ENCODE measurements around the gene AFAP1. TPM values are rescaled to one million over a fixed set of nuclear protein-coding genes. Genes with fewer than 3 reads are reported as not detected.

Gene AFAP1
- total and polyA plus RNA-seq, 2 donors (not counting 1 experiment from before 2014, with no cell fraction given) = 0.03 to 0.44 TPM

DNA sequence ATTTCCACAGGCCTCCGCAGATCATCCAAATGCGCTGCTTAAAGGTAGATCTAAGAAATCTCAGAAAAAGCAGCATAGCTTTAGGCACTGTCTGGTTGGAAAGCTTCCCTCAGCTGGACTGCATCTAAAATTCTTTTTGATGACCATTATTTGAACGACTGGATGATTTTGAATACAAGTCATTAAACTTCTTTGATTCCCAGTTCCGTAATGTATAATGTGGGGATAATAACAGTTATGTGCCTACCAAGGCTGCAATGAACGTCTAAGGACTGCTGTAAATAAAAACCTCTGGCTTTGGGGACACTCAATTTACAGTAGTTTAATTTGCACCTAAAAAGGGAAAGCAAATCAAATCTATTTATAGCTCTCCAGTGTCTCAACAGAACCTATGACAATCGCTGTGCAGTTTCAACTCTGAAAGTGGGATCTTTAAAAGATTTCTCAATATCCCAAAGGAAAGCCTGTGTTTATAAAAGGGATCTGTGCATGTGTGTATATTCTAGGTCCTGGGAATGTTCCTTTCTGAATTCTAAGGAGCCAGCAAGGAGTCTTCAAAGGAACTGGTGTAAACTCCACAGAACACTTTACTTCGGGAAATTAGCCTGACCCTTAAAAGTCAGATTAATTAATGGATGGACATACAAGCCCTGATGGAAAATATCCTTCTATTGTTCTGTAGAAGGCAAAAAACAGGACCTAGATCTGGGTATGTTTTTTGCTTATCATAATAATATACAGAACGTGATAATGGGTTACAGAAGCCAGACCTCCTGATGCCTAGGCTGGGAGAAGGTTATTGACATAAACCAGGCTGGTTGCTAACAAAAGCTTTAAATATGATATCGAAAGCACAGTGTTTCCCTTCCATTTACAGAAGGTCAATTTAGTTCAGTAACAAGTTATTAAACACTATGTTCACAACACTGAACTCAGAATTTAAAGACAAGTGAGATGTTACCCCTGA is 53.4 kb downstream of the AFAP1 start:
- no peak overlapping the region for H3K27ac ChIP-seq (ENCODE audit: low read length in 2 of 2)
- H3K4me1 Mint-ChIP-seq = no peaks in the 10 kb centered on the region
- H3K9me3 Mint-ChIP-seq (ENCODE audit: insufficient read depth) = peaks cover 6% of the 10 kb centered on the region
- no peak overlapping the region for H3K27ac Mint-ChIP-seq
- H3K27me3 ChIP-seq (replicated peaks in 1 of 4; ENCODE audit: control extremely low read depth in 1 of 4, control insufficient read depth in 3 of 4, insufficient read depth in 4 of 4, low read length in 3 of 4) = no peaks in the 10 kb centered on the region
- H3K79me2 ChIP-seq (ENCODE audit: control insufficient read depth, insufficient read depth, low read length) = no peaks in the 10 kb centered on the region
- H4K20me1 ChIP-seq (ENCODE audit: control insufficient read depth, insufficient read depth, low read length, poor library complexity, severe bottlenecking) = no peaks in the 10 kb centered on the region
- H3K36me3 ChIP-seq (replicated peaks in 1 of 2; ENCODE audit: control extremely low read depth in 1 of 2, control insufficient read depth in 1 of 2, extremely low read depth in 1 of 2, insufficient read depth in 2 of 2, low read length in 1 of 2) = no peaks in the 10 kb centered on the region
- DNase-seq = no peak
- H3K9ac ChIP-seq (ENCODE audit: low read length) = no peak overlapping the region
- H3K4me1 ChIP-seq (ENCODE audit: control insufficient read depth in 2 of 2, insufficient read depth in 2 of 2, low read length in 2 of 2) = no peaks in the 10 kb centered on the region
- CTCF ChIA-PET = no interaction called here
- WGBS (ENCODE audit: insufficient coverage) = 95% methylated on average over 3 of the region's 9 CpGs
- H3K4me3 Mint-ChIP-seq = no peak overlapping the region
- no peak for TF ChIP-seq CTCF (IDR thresholded peaks at IDR 0.05)
- no peak for TF ChIP-seq EZH2 (IDR thresholded peaks at IDR 0.05; ENCODE audit: borderline replicate concordance, insufficient read depth, low read depth, low read length, poor library complexity, severe bottlenecking)
- no peak overlapping the region for H3K4me3 ChIP-seq (ENCODE audit: control extremely low read depth in 1 of 5, extremely low read depth in 1 of 5, insufficient read depth in 1 of 5, low read depth in 2 of 5, low read length in 4 of 5)
- H3K4me2 ChIP-seq (replicated peaks; ENCODE audit: low read depth, low read length, poor library complexity, severe bottlenecking) = no peak overlapping the region
- H3K27me3 Mint-ChIP-seq = peaks cover 19% of the 10 kb centered on the region
- no peak for ATAC-seq (ENCODE audit: low read depth)
- intact Hi-C loops (cut with micrococcal nuclease) = no loop called here
- POLR2A ChIA-PET = no interaction called here
- H3K9me3 ChIP-seq (ENCODE audit: control extremely low read depth in 1 of 3, control insufficient read depth in 2 of 3, insufficient read depth in 1 of 3, low read length in 2 of 3) = peaks cover 0 to 13% (median 6%) of the 10 kb centered on the region in 3 donors
- no peak overlapping the region for H2AFZ ChIP-seq (ENCODE audit: insufficient read depth, low read depth, low read length, poor library complexity, severe bottlenecking)

Measured in B cell (primary cell).